Mesenchymal stem cell (in vitro differentiated cells and primary cell): ENCODE data around the gene GPATCH4.

Experiments
- DNase-seq: peaks from one replicate; pipeline ENCODE4 v3.0.0-alpha.2; 2013
- H2AFZ ChIP-seq: one replicate; pipeline ENCODE4 v1.6.1; 2013; ENCODE audit warnings: low read depth, mild to moderate bottlenecking, control low read depth, inconsistent platforms, low read length, moderate library complexity
- H2AK5ac ChIP-seq: 2 replicates; pipeline ENCODE4 v1.6.1; 2013; ENCODE audit warnings: low read length, moderate library complexity, mild to moderate bottlenecking, inconsistent platforms; ENCODE audit not compliant: severe bottlenecking
- H2BK120ac ChIP-seq: one replicate; pipeline ENCODE4 v1.6.1; 2013; ENCODE audit warnings: low read depth, mild to moderate bottlenecking, inconsistent platforms, low read length, moderate library complexity
- H2BK12ac ChIP-seq, 2 experiments: one replicate each; pipeline ENCODE4 v1.6.1; 2013; ENCODE audit warnings: inconsistent platforms in 2 of 2, low read length in 2 of 2, mild to moderate bottlenecking in 2 of 2, moderate library complexity in 2 of 2, control low read depth in 1 of 2
- H2BK15ac ChIP-seq: one replicate; pipeline ENCODE4 v1.6.1; 2013; ENCODE audit warnings: mild to moderate bottlenecking, low read depth, inconsistent platforms; ENCODE audit not compliant: poor library complexity, severe bottlenecking
- H2BK5ac ChIP-seq: 2 replicates; pipeline ENCODE4 v1.6.1; 2013; ENCODE audit warnings: low read depth, mild to moderate bottlenecking, low read length, control low read depth, inconsistent platforms; ENCODE audit not compliant: poor library complexity, severe bottlenecking
- H3K14ac ChIP-seq, 2 experiments: one replicate each; pipeline ENCODE4 v1.6.1; 2013; ENCODE audit warnings: inconsistent platforms in 2 of 2, low read length in 2 of 2, control low read depth in 1 of 2, mild to moderate bottlenecking in 1 of 2, moderate library complexity in 1 of 2
- H3K18ac ChIP-seq, 2 experiments: one replicate each; pipeline ENCODE4 v1.6.1; 2013; ENCODE audit warnings: inconsistent platforms in 2 of 2, low read length in 2 of 2, control low read depth in 1 of 2, low read depth in 1 of 2, mild to moderate bottlenecking in 1 of 2
- H3K23ac ChIP-seq, 2 experiments: one replicate each; pipeline ENCODE4 v1.6.1; 2013; ENCODE audit warnings: inconsistent platforms in 2 of 2, low read length in 2 of 2, mild to moderate bottlenecking in 2 of 2, moderate library complexity in 2 of 2, control low read depth in 1 of 2
- H3K27ac ChIP-seq: 2 replicates; pipeline ENCODE4 v1.5.1; 2013; ENCODE audit warnings: mild to moderate bottlenecking, moderate library complexity, low read length, control low read depth, inconsistent platforms; ENCODE audit not compliant: poor library complexity, severe bottlenecking
- H3K27me3 ChIP-seq, 2 experiments: 2 replicates each; pipeline versions ENCODE4 v1.6.1 to v1.7.0; 2013; ENCODE audit warnings: low read length in 2 of 2, mild to moderate bottlenecking in 2 of 2, moderate library complexity in 2 of 2, control low read depth in 1 of 2, inconsistent platforms in 1 of 2; ENCODE audit not compliant: control insufficient read depth in 1 of 2, insufficient read depth in 1 of 2
- H3K36me3 ChIP-seq, 2 experiments: 2 replicates each; pipeline versions ENCODE4 v1.6.1 to v1.7.0; 2013; ENCODE audit warnings: low read length in 2 of 2, control low read depth in 1 of 2, inconsistent platforms in 1 of 2, low read depth in 1 of 2, mild to moderate bottlenecking in 1 of 2; ENCODE audit not compliant: insufficient read depth in 2 of 2, control insufficient read depth in 1 of 2
- H3K4ac ChIP-seq, 2 experiments: one replicate each; pipeline ENCODE4 v1.6.1; 2013; ENCODE audit warnings: inconsistent platforms in 2 of 2, low read length in 2 of 2, mild to moderate bottlenecking in 2 of 2, moderate library complexity in 2 of 2, control low read depth in 1 of 2, low read depth in 1 of 2
- H3K4me1 ChIP-seq: 2 replicates; pipeline ENCODE4 v1.6.1; 2013; ENCODE audit warnings: low read depth, low read length, control low read depth; ENCODE audit not compliant: control insufficient read depth, insufficient read depth
- H3K4me2 ChIP-seq: 2 replicates; pipeline ENCODE4 v1.6.1; 2013; ENCODE audit warnings: low read length, mild to moderate bottlenecking, inconsistent platforms; ENCODE audit not compliant: poor library complexity, severe bottlenecking
- H3K4me3 ChIP-seq, 2 experiments: 2 replicates each; pipeline versions ENCODE4 v1.5.1 to v1.7.0; 2013; ENCODE audit warnings: low read length in 2 of 2, mild to moderate bottlenecking in 2 of 2, control low read depth in 1 of 2, low read depth in 1 of 2; ENCODE audit not compliant: insufficient read depth in 1 of 2
- H3K79me1 ChIP-seq: replicated peaks from 2 replicates; pipeline ENCODE4 v1.6.1; 2013; ENCODE audit warnings: mild to moderate bottlenecking, control low read depth, low read length, inconsistent platforms; ENCODE audit not compliant: poor library complexity, severe bottlenecking
- H3K9ac ChIP-seq: 2 replicates; pipeline ENCODE4 v1.7.0; 2013; ENCODE audit warnings: mild to moderate bottlenecking, low read length, moderate library complexity
- H3K9me3 ChIP-seq: 2 replicates; pipeline ENCODE4 v1.7.0; 2013; ENCODE audit warnings: mild to moderate bottlenecking, low read length; ENCODE audit not compliant: control insufficient read depth
- H4K8ac ChIP-seq: one replicate; pipeline ENCODE4 v1.6.1; 2013; ENCODE audit warnings: inconsistent platforms, mild to moderate bottlenecking, low read length, moderate library complexity
- H4K91ac ChIP-seq: one replicate; pipeline ENCODE4 v1.6.1; 2013; ENCODE audit warnings: mild to moderate bottlenecking, low read length, inconsistent platforms
- WGBS: methylation state at CpG from one replicate; pipeline ENCODE4 v1.1.7; 2013; ENCODE audit warnings: mixed read lengths; 5-methylcytosine and 5-hydroxymethylcytosine counted together

GPATCH4 gene

GRCh38 chr1:156598731-156599432 is 2.4 kb downstream of the GPATCH4 start:
- Histone ChIP-seq H2BK5ac (no peak overlapping the region), H3K79me1 (peaks cover 24% of the 10 kb centered on the region), H3K9me3 (no peaks in the 10 kb centered on the region), H4K91ac (no peak overlapping the region), H2AFZ (no peak overlapping the region), H2BK15ac (no peak overlapping the region), H3K4me2 (no peak overlapping the region), H3K27ac (no peak overlapping the region), H3K23ac (no peak overlapping the region), H3K36me3 (peaks cover 31 to 56% of the 10 kb centered on the region in 2 experiments), H4K8ac (no peak overlapping the region), H3K27me3 (no peaks in the 10 kb centered on the region), H3K4me3 (no peak overlapping the region), H3K14ac (no peak overlapping the region), H3K4me1 (peaks cover 6% of the 10 kb centered on the region), H2AK5ac (no peak overlapping the region), H2BK120ac (no peak overlapping the region), H3K18ac (no peak overlapping the region), H2BK12ac (no peak overlapping the region), H3K4ac (no peak overlapping the region), H3K9ac (no peak overlapping the region)
- 100% methylated on average over 3 of the region's 4 CpGs for WGBS
- no peak for DNase-seq

DNA sequence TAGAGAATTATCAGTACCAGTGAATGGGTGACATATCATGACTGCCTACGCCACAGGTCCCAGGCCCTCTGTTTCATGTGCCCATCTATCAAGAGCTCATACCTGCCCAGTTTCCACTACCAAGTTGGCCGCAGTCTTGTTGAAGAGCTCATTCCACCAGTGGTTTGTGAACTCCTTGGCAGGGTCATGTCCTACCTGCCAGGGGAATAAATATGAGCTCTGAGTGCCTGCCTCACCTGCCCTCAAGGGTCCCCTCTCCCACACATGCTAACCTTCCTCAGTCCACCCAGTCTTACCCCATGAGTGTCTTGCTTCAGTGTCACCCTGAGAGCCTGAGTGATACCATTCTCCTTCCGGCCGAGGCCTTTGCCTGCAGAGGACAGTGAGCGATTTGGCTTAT is 3.2 kb downstream of the GPATCH4 start:
- peaks cover 30% of the 10 kb centered on the region for H3K79me1 ChIP-seq
- H3K4me1 ChIP-seq, result peaks cover 7% of the 10 kb centered on the region
- no peak overlapping the region for H3K4ac ChIP-seq
- 96% methylated on average over 5 of the region's 5 CpGs for WGBS
- no peak overlapping the region for H4K91ac ChIP-seq
- H2BK12ac ChIP-seq, result no peak overlapping the region
- H2BK5ac ChIP-seq, result no peak overlapping the region
- no peak overlapping the region for H3K4me2 ChIP-seq
- H3K9ac ChIP-seq, result no peak overlapping the region
- H2AFZ ChIP-seq, result no peak overlapping the region
- no peak overlapping the region for H2AK5ac ChIP-seq
- no peak overlapping the region for H3K18ac ChIP-seq
- H2BK120ac ChIP-seq, result no peak overlapping the region
- no peaks in the 10 kb centered on the region for H3K9me3 ChIP-seq
- no peak for DNase-seq
- H3K27ac ChIP-seq, result no peak overlapping the region
- no peaks in the 10 kb centered on the region for H3K27me3 ChIP-seq
- peaks cover 39 to 64% of the 10 kb centered on the region in 2 experiments for H3K36me3 ChIP-seq
- H3K23ac ChIP-seq, result no peak overlapping the region
- no peak overlapping the region for H4K8ac ChIP-seq
- H3K4me3 ChIP-seq, result no peak overlapping the region
- H3K14ac ChIP-seq, result no peak overlapping the region
- no peak overlapping the region for H2BK15ac ChIP-seq

- H2BK12ac ChIP-seq, result no peak overlapping the region
- H3K27ac ChIP-seq, result no peak overlapping the region
- H3K4me1 ChIP-seq, result peaks cover 12% of the 10 kb centered on the region
- no peak overlapping the region for H3K4ac ChIP-seq
- no peak overlapping the region for H3K23ac ChIP-seq
- no peaks in the 10 kb centered on the region for H3K9me3 ChIP-seq
- H2AFZ ChIP-seq, result no peak overlapping the region
- H2BK5ac ChIP-seq, result no peak overlapping the region
- no peak overlapping the region for H4K8ac ChIP-seq
- 96% methylated on average over 3 of the region's 3 CpGs for WGBS
- no peaks in the 10 kb centered on the region for H3K27me3 ChIP-seq
- H2AK5ac ChIP-seq, result no peak overlapping the region
- no peak overlapping the region for H3K9ac ChIP-seq
- no peak overlapping the region for H3K4me2 ChIP-seq
- peaks cover 38% of the 10 kb centered on the region for H3K79me1 ChIP-seq
- no peak overlapping the region for H2BK120ac ChIP-seq
- no peak overlapping the region for H3K4me3 ChIP-seq
- no peak overlapping the region for H3K18ac ChIP-seq
- no peak overlapping the region for H4K91ac ChIP-seq
- peaks cover 42 to 70% of the 10 kb centered on the region in 2 experiments for H3K36me3 ChIP-seq
- no peak overlapping the region for H2BK15ac ChIP-seq
- no peak overlapping the region for H3K14ac ChIP-seq
- no peak for DNase-seq
Measured at GRCh38 chr1:156596426-156596825, 4.9 kb downstream of the GPATCH4 start.

DNA sequence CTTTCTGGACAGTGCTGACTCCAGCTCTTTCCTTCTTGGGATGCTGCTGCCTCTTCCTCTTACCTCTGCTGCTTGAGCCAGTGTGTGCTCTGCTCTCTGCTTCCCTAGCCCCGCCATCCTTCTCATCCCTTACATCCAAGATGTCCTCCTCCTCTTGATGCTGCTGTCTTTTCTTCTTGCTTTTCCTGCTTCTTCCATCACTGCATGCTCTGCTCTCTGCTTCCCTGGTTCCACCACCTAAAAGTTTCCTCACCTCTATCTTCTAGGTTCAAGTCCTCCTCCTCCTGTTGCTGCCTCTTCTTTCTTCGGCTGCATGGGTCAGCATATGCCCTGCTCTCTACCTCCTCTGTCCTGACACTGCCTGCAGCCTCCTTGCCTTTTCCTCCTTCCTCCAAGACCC is 6.3 kb downstream of the GPATCH4 start:
- H3K18ac ChIP-seq, result no peak overlapping the region
- DNase-seq, result no peak
- H3K4me2 ChIP-seq, result no peak overlapping the region
- H2BK12ac ChIP-seq, result no peak overlapping the region
- H4K8ac ChIP-seq, result no peak overlapping the region
- peaks cover 10% of the 10 kb centered on the region for H3K4me1 ChIP-seq
- 99% methylated on average over 2 of the region's 2 CpGs for WGBS
- H4K91ac ChIP-seq, result no peak overlapping the region
- no peak overlapping the region for H3K27ac ChIP-seq
- H3K27me3 ChIP-seq, result no peaks in the 10 kb centered on the region
- H3K9me3 ChIP-seq, result no peaks in the 10 kb centered on the region
- H3K36me3 ChIP-seq, result peaks cover 42 to 70% of the 10 kb centered on the region in 2 experiments
- no peak overlapping the region for H3K14ac ChIP-seq
- no peak overlapping the region for H2BK5ac ChIP-seq
- H2AFZ ChIP-seq, result no peak overlapping the region
- H3K4ac ChIP-seq, result no peak overlapping the region
- H3K9ac ChIP-seq, result no peak overlapping the region
- peaks cover 33% of the 10 kb centered on the region for H3K79me1 ChIP-seq
- H2BK15ac ChIP-seq, result no peak overlapping the region
- no peak overlapping the region for H2BK120ac ChIP-seq
- H3K4me3 ChIP-seq, result no peak overlapping the region
- H3K23ac ChIP-seq, result no peak overlapping the region
- H2AK5ac ChIP-seq, result no peak overlapping the region
